ENCODE data around the gene FREY1.
A peak's percentile ranks its signal among the peaks of the same experiment; 100 is the strongest.

The FREY1 gene

GRCh38 chr11:45858751-45859398 lies 48.2 kb downstream of the FREY1 start:
- peaks cover 33 to 52% (median 43%) of the 10 kb centered on the region in 3 donors for H3K36me3 ChIP-seq

GRCh38 chr11:45857961-45858474 lies 49.1 kb downstream of the FREY1 start:
- Histone ChIP-seq H3K27ac (peak overlapping the region; percentile 84 to 88), H3K4me3 (no peak overlapping the region), H3K27me3 (no peaks in the 10 kb centered on the region), H3K4me1 (peaks cover 11 to 76% (median 71%) of the 10 kb centered on the region in 4 donors), H3K36me3 (peaks cover 24 to 43% (median 35%) of the 10 kb centered on the region in 3 donors), H3K9me3 (no peaks in the 10 kb centered on the region)
- peak in 1 of 2 donors; percentile 38 for DNase-seq
- no peak for TF ChIP-seq CTCF (IDR thresholded peaks at IDR 0.05)
- intact Hi-C loops (cut with DNase I; ENCODE audit: low total_unique reads) = loop anchor here (5.0 kb wide), 1 partner anchor 59 kb away; the partner anchor contains the start of gene PEX16

More at GRCh38 chr11:45858751-45859398, 48.2 kb downstream of the FREY1 start:
- intact Hi-C loops (cut with DNase I; ENCODE audit: low total_unique reads) = loop anchor here (5.0 kb wide), 1 partner anchor 58 kb away; the partner anchor contains the start of gene PEX16
- Histone ChIP-seq H3K4me3 (no peak overlapping the region), H3K4me1 (peaks cover 11 to 68% (median 62%) of the 10 kb centered on the region in 4 donors), H3K9me3 (no peaks in the 10 kb centered on the region), H3K27ac (peak overlapping the region; percentile 84 to 88), H3K27me3 (no peaks in the 10 kb centered on the region)
- no peak for TF ChIP-seq CTCF (IDR thresholded peaks at IDR 0.05)
- peak in 1 of 2 donors; percentile 62 for DNase-seq
